HepG2 (cell line): ENCODE data around the gene SLC4A2. TPM values are rescaled to one million over a fixed set of nuclear protein-coding genes. Genes with fewer than 3 reads are reported as not detected.

Experiments
- ARID5B ChIP-seq: IDR thresholded peaks from 2 replicates; pipeline ENCODE4 v1.4.0; 2020; ENCODE audit warnings: mild to moderate bottlenecking, missing genetic modification reagents
- CENPT ChIP-seq: sonication (generic); formaldehyde crosslinking; IDR thresholded peaks from 2 replicates; pipeline ENCODE4 v1.8.0; 2022; ENCODE audit warnings: low read depth, mild to moderate bottlenecking, moderate library complexity, missing genetic modification reagents
- FOSL2 ChIP-seq: sonication (generic); formaldehyde crosslinking; IDR thresholded peaks from 2 replicates; pipeline ENCODE4 v1.4.0; 2020; ENCODE audit warnings: missing genetic modification reagents
- GMEB2 ChIP-seq: IDR thresholded peaks from 2 replicates; pipeline ENCODE4 v1.6.1; 2016; ENCODE audit warnings: missing biosample characterization, missing genetic modification reagents, low read depth
- HDAC1 ChIP-seq: sonication (generic); formaldehyde crosslinking; IDR thresholded peaks from 2 replicates; pipeline ENCODE4 v1.5.1; 2020; ENCODE audit warnings: mild to moderate bottlenecking, missing genetic modification reagents
- HDAC6 ChIP-seq: fragments of 200-600 bp; sonication (generic); IDR thresholded peaks from 2 replicates; pipeline ENCODE4 v1.7.0; 2017; ENCODE audit warnings: mild to moderate bottlenecking, antibody characterized with exemption, low read length, low read depth
- HNRNPK ChIP-seq: fragments of 200-400 bp; formaldehyde crosslinking; IDR thresholded peaks from 2 replicates; pipeline ENCODE4 v1.6.1; 2018; ENCODE audit warnings: low read length, low read depth, moderate library complexity, mild to moderate bottlenecking; ENCODE audit not compliant: poor library complexity, severe bottlenecking
- MAFK ChIP-seq, 2 experiments: IDR thresholded peaks in 1 of 2; conservative IDR thresholded peaks in 1 of 2; 2 replicates each; pipeline ENCODE4 v1.6.1; 2011; ENCODE audit warnings: improper control_type of control experiment in 2 of 2, low read length in 2 of 2
- NR3C1 ChIP-seq: sonication (generic); formaldehyde crosslinking; IDR thresholded peaks from 2 replicates; pipeline ENCODE4 v1.4.0; 2020; ENCODE audit warnings: missing genetic modification reagents
- YY1 ChIP-seq: IDR thresholded peaks from 2 replicates; pipeline ENCODE4 v1.6.1; 2011; ENCODE audit warnings: low read length, low read depth, moderate library complexity, mild to moderate bottlenecking; ENCODE audit not compliant: insufficient read depth, insufficient replicate concordance
- ZBTB7A ChIP-seq: sonication (generic); formaldehyde crosslinking; IDR thresholded peaks from 2 replicates; pipeline ENCODE4 v1.8.0; 2022; ENCODE audit warnings: mild to moderate bottlenecking, missing genetic modification reagents
- ZNF17 ChIP-seq: sonication (generic); formaldehyde crosslinking; IDR thresholded peaks from 2 replicates; pipeline ENCODE4 v1.5.0; 2020; ENCODE audit warnings: mild to moderate bottlenecking, missing genetic modification reagents
- ZNF317 ChIP-seq: sonication (generic); formaldehyde crosslinking; IDR thresholded peaks from 2 replicates; pipeline ENCODE4 v1.5.0; 2020; ENCODE audit warnings: mild to moderate bottlenecking, missing genetic modification reagents
- ZNF354B ChIP-seq: sonication (generic); formaldehyde crosslinking; IDR thresholded peaks from 2 replicates; pipeline ENCODE4 v1.8.0; 2022; ENCODE audit warnings: mild to moderate bottlenecking, missing genetic modification reagents
- ZNF605 ChIP-seq: sonication (generic); formaldehyde crosslinking; IDR thresholded peaks from 2 replicates; pipeline ENCODE4 v1.8.0; 2022; ENCODE audit warnings: mild to moderate bottlenecking, missing genetic modification reagents
- polyA plus RNA-seq, 8 experiments: library from polyadenylated mRNA; depleted of rRNA in 3 of 8; stranded (reverse) in 7 of 8; unstranded in 1 of 8; fragments of >200 nt; fragmentation: Illumina TruSeq in 4 of 8; extraction: Trizol in 4 of 8; gene quantifications; 2 replicates each; pipeline versions ENCODE4 v1.2.1 to v1.2.3, GENCODE V29; 2011 to 2016; ENCODE audit warnings: low read depth in 4 of 8, missing spikeins in 1 of 8, mixed read lengths in 1 of 8; ENCODE audit not compliant: insufficient read depth in 1 of 8
- total RNA-seq, 5 experiments: library from RNA; depleted of rRNA; stranded (reverse); fragments of >200 nt; fragmentation: Illumina TruSeq; extraction: Trizol; gene quantifications; 2 replicates each; pipeline ENCODE4 v1.2.3, GENCODE V29; 2016; ENCODE audit warnings: low read depth in 1 of 5
- TF ChIP-seq, protein P1 (sequence below): IDR thresholded peaks from 2 replicates; pipeline ENCODE4 v1.6.1; 2012; ENCODE audit warnings: inconsistent platforms
- TF ChIP-seq, protein P2 (sequence below): sonication (generic); formaldehyde crosslinking; IDR thresholded peaks from 2 replicates; pipeline ENCODE4 v1.4.0; 2020; ENCODE audit warnings: missing genetic modification reagents
- TF ChIP-seq, protein P3 (sequence below): IDR thresholded peaks from 2 replicates; pipeline ENCODE4 v1.6.1; 2016; ENCODE audit warnings: missing compliant biosample characterization, missing genetic modification reagents, borderline replicate concordance

Gene SLC4A2
- total and polyA plus RNA-seq, 2 of the 13 experiments (the other 11 are each of a cell fraction or from before 2014, with no cell fraction given) = 51.9 to 73.4 TPM

- TF ChIP-seq GMEB2 (CRISPR knock-in tag) (no peak), HDAC6 (no peak), CENPT (CRISPR knock-in tag) (no peak), ZBTB7A (CRISPR knock-in tag) (peak; percentile 94), YY1 (no peak), FOSL2 (0 out of 2 replicates have a peak, but pooled peaks have one; percentile 12), ARID5B (CRISPR knock-in tag) (0 out of 2 replicates have a peak, but pooled peaks have one; percentile 29), ZNF17 (CRISPR knock-in tag) (no peak), MAFK (conservative IDR thresholded peaks at IDR 0.05 in 1 of 2, IDR thresholded peaks at IDR 0.05 in 1 of 2; ENCODE audit: low read length in 2 of 2) (no peak), ZNF605 (CRISPR knock-in tag) (0 out of 2 replicates have a peak, but pooled peaks have one; percentile 42), HDAC1 (CRISPR knock-in tag) (0 out of 2 replicates have a peak, but pooled peaks have one; percentile 43), HNRNPK (no peak), ZNF354B (CRISPR knock-in tag) (no peak), ZNF317 (0 out of 2 replicates have a peak, but pooled peaks have one; percentile 34), NR3C1 (CRISPR knock-in tag) (no peak)
- TF ChIP-seq, protein P1, sequence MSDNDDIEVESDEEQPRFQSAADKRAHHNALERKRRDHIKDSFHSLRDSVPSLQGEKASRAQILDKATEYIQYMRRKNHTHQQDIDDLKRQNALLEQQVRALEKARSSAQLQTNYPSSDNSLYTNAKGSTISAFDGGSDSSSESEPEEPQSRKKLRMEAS = peak; percentile 76; the same call in 1 of the 2 replicates
- TF ChIP-seq, protein P2, sequence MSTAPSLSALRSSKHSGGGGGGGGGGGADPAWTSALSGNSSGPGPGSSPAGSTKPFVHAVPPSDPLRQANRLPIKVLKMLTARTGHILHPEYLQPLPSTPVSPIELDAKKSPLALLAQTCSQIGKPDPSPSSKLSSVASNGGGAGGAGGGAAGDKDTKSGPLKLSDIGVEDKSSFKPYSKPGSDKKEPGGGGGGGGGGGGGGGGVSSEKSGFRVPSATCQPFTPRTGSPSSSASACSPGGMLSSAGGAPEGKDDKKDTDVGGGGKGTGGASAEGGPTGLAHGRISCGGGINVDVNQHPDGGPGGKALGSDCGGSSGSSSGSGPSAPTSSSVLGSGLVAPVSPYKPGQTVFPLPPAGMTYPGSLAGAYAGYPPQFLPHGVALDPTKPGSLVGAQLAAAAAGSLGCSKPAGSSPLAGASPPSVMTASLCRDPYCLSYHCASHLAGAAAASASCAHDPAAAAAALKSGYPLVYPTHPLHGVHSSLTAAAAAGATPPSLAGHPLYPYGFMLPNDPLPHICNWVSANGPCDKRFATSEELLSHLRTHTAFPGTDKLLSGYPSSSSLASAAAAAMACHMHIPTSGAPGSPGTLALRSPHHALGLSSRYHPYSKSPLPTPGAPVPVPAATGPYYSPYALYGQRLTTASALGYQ (CRISPR knock-in tag) = no peak
- TF ChIP-seq, protein P3, sequence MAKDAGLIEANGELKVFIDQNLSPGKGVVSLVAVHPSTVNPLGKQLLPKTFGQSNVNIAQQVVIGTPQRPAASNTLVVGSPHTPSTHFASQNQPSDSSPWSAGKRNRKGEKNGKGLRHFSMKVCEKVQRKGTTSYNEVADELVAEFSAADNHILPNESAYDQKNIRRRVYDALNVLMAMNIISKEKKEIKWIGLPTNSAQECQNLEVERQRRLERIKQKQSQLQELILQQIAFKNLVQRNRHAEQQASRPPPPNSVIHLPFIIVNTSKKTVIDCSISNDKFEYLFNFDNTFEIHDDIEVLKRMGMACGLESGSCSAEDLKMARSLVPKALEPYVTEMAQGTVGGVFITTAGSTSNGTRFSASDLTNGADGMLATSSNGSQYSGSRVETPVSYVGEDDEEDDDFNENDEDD (CRISPR knock-in tag) = peak; percentile 53; the same call in 1 of the 2 replicates
Observed at GRCh38 chr7:151017953-151018420, 41.4 kb upstream of the SLC4A2 start (continued).
